Dermis microvascular lymphatic vessel endothelial cell (primary cell): ENCODE results near the gene DOK3. TPM values are rescaled to one million over a fixed set of nuclear protein-coding genes. Genes with fewer than 3 reads are reported as not detected.

ENCODE experiments used
- DNase-seq, 2 donors: peaks; one replicate each; pipeline versions ENCODE4 v3.0.0 to v3.0.0-alpha.2; 2010; ENCODE audit warnings: low read depth in 2 of 2
- total RNA-seq: library from RNA; depleted of rRNA; stranded (reverse); fragments of >200 nt; gene quantifications from 2 replicates; pipeline ENCODE4 v1.2.1, GENCODE V29; 2014

The DOK3 gene
- total RNA-seq, 1 donor from 2014 or later, result 2.8 TPM

GRCh38 chr5:177483994-177484901 is 25.4 kb downstream of the DOK3 start:
- DNase-seq, result no peak

DNA sequence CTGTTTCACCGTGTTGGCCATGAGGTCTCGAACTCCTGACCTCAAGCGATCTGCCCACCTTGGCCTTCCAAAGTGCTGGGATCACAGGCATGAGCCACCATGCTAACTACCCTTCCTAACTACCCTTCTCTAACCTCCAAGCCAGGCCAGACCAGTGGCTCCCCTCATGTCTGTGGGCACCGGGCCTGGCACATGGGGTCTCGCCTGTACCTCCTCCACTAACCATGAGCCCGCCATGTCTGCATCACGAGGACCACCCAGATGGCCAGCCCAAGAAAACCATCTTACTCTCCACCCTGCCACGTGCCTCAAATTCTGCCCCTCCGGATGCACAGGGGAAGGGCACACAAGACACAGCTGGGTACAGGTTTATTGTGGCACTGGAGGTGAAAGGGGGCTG is 26.6 kb downstream of the DOK3 start:
- no peak for DNase-seq

GRCh38 chr5:177482359-177482795 is 27.2 kb downstream of the DOK3 start:
- no peak for DNase-seq

DNA sequence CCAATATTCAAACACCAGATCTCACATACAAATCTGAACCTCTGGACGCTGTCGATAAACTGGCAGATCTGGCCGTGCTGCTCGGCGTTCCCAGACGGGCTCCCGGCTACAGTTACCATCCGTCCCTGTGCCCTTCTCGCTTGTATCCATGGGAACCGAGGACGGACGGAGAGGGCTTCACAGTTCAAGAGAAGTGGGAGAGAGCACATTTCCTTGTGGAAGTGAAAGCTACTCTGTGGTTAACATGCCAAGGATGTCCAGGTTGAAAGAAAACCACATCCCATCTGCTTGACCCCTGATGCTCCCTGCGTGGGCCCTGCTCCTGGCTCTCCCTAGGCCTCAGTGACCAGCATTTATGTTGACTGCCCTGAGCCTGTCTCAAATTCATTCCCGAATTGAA is 29.9 kb downstream of the DOK3 start:
- DNase-seq, result no peak

GRCh38 chr5:177478711-177479646 is 30.6 kb downstream of the DOK3 start:
- no peak for DNase-seq

GRCh38 chr5:177477701-177478477 is 31.7 kb downstream of the DOK3 start:
- DNase-seq, result no peak

GRCh38 chr5:177476531-177477233 is 32.9 kb downstream of the DOK3 start:
- peak in 1 of 2 donors; percentile 76 for DNase-seq

- no peak for DNase-seq
Observed at GRCh38 chr5:177475563-177476427, 33.8 kb downstream of the DOK3 start.

- DNase-seq, result no peak
Observed at GRCh38 chr5:177474846-177475562, 34.6 kb downstream of the DOK3 start.

- DNase-seq, result no peak
Observed at GRCh38 chr5:177474002-177474476, 35.6 kb downstream of the DOK3 start.

DNA sequence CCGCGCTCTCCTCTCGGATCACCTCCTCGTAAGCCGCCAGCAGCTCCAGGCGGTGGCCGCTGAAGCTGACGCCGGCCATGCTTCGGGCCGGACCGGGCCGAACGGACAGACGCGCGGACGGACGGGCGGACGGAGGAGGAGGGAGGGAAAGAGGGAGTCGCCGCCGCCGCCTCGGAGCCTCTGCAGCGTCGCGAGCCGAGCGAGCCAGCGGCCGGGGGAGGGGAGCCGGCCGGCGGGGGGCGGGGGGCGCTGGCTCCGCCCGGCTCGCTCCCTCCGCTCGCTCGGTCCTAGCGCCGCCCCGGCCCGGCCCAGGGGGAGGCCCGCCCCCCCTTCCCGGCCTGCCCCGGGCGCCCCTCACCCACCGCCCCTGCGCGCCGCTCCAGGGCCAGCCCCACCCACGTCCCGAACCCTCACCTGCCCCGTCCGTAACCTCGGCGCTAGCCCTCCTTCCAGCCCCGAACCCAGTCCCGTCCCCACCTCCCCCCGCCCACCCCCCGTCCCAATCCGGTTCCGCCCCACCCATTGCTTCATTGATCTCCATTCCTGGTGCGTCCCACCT is 36.1 kb downstream of the DOK3 start, which contains the start of gene DBN1:
TSS of gene DBN1 (minus strand) at position 192 of the 559 bp plus-strand sequence. CDS start at position 79, 113 bp downstream.
- DNase-seq, result peak in 1 of 2 donors; percentile 64

DNA sequence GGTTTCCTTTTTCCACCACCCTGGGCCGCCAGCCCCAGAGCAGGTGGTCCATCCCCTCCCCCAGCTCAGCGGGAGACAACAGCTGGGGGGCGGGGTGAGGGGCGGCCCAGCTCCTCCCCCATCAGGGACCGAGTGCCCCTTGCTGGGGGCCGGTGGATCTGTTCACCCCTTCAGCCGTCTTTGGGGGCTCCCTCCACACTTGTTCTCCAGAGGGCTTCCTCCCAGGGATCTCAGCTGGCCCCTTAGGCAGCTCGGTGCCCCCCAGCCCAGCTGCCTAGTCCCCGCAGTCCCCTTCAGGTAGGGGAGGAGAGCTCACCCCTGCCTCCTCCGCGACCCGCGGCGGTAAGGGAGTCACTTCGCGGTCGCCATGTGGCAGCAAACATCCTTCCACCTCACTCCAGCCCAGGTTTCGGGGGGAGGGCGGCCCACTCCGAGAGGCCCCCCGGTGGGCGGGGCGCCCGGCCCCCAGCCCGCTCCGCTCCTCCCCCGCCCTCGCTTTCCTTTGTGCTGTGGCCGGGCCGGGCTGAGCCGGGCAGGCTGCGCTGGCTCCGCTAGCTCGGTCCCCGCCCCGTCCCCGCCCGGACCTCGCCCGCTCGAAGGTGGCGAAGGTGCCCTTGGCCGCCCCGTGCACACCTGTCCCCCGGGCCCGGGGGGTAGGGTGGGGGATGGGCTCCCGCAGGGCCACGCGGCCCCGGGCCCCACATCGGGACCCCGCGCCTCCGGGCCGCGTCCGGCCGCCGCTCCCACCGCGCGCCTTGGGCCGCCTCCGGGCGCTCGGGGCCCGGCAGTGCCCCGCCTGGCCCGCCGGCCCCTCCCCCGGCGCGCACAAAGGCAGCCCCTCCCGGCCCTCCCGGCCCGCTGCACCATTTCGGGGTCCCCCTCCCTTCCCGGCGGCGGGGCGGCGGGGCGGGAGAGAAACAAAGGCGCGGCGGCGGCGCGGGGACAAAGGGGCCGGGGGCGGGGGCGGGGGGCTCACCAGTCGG is 36.9 kb downstream of the DOK3 start:
- DNase-seq, result peak in 1 of 2 donors; percentile 57

DNA sequence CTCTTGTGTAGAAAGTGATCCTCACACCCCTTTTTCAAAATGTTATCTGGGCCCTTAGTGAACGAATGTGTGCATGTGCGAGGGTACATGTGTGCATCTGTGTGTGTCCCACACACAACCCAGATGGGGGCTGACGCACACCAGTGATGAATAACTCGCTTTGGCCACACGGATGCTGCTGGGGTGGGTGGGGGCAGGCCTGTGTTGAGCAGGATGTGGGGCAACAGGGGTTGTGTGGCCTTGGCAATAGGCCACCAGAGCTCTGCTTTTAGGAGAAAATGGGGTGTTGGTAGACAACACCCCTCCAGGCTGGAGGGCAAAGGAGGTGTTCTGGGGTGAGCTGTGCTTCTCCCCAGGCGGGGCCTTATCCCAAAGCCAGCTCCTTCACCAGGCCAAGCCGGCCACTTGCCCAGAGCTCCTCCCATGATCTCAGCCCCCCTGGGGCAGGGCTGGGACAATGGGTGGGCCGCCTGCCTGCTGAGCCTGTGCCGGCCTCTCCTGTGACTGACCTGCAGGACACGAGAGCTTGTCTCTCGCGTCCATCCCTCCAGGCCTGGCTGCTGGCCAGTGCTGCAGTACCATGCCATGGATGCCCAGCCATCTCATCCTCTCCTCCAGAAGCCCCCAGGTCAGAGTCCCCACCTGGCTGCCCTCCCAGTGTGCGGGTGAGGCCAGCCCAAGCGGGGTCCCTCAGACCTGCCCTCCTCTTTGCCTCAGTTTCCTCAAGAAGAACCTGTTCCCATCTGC is 37.8 kb downstream of the DOK3 start:
- DNase-seq, result peak in 1 of 2 donors; percentile 31

- no peak for DNase-seq
Observed at GRCh38 chr5:177470759-177471536, 38.7 kb downstream of the DOK3 start.

- no peak for DNase-seq
Observed at GRCh38 chr5:177469750-177470525, 39.7 kb downstream of the DOK3 start.
